Ovary (tissue), 9 donors: ENCODE data around the gene EML2. TPM values are rescaled to one million over a fixed set of nuclear protein-coding genes. Genes with fewer than 3 reads are reported as not detected.

Experiments used
- DNase-seq, 5 donors: peaks; one replicate each; pipeline ENCODE4 v3.0.0-alpha.2; 2019 to 2020
- H3K27ac ChIP-seq, 2 donors: fragments of 200-600 bp; one replicate each; pipeline versions ENCODE4 v1.5.1 to v1.8.0; 2019 to 2022
- H3K27me3 ChIP-seq: fragments of 200-600 bp; one replicate; pipeline ENCODE4 v1.8.0; 2022
- H3K36me3 ChIP-seq: fragments of 200-600 bp; sonication (generic); one replicate; pipeline ENCODE4 v1.5.1; 2019
- H3K4me1 ChIP-seq: one replicate; pipeline ENCODE4 v1.8.1; 2013; ENCODE audit warnings: mild to moderate bottlenecking, moderate library complexity; ENCODE audit not compliant: insufficient read depth
- H3K4me3 ChIP-seq: fragments of 200-600 bp; sonication (generic); one replicate; pipeline ENCODE4 v1.5.1; 2017
- H3K9me3 ChIP-seq, 2 donors: fragments of 200-600 bp in 1 of 2; sonication (generic) in 1 of 2; one replicate each; pipeline versions ENCODE4 v1.5.1 to v1.8.1; 2013 to 2019; ENCODE audit warnings: mild to moderate bottlenecking in 1 of 2, moderate library complexity in 1 of 2
- CTCF ChIP-seq, 3 donors: fragments of 450-650 bp in 2 of 3; fragments of 200-600 bp in 1 of 3; IDR thresholded peaks; one replicate each; pipeline versions ENCODE4 v1.5.1 to v1.8.0; 2016 to 2022; ENCODE audit warnings: antibody characterized with exemption in 3 of 3, mild to moderate bottlenecking in 1 of 3
- EP300 ChIP-seq: sonication (generic); formaldehyde crosslinking; IDR thresholded peaks from one replicate; pipeline ENCODE4 v1.6.1; 2017; ENCODE audit warnings: antibody characterized with exemption
- POLR2A ChIP-seq: fragments of 450-650 bp; IDR thresholded peaks from one replicate; pipeline ENCODE4 v1.6.1; 2017; ENCODE audit warnings: antibody characterized with exemption, mild to moderate bottlenecking, moderate library complexity
- WGBS, 3 donors: extraction: QIAGEN DNeasy Blood & Tissue Kit in 1 of 3; methylation state at CpG; one replicate each; pipeline versions ENCODE4 v1.1.5 to v1.1.7; 2013 to 2017; 5-methylcytosine and 5-hydroxymethylcytosine counted together
- intact Hi-C, 4 donors: fragments of 100-400 bp; cut with DNase I; formaldehyde crosslinking; loops; one replicate each; pipeline versions ENCODE4 v1.11.0 to v1.15.1; 2022 to 2023
- polyA plus RNA-seq, 2 donors: library from polyadenylated mRNA; stranded (reverse); fragments of 200-250 nt in 1 of 2; fragments of 350-450 nt in 1 of 2; fragmentation: Illumina TruSeq in 1 of 2; extraction: RNeasy Lipid Tissue Mini Kit (QIAGEN cat#74804) in 1 of 2; gene quantifications; one replicate each; pipeline ENCODE4 v1.2.3, GENCODE V29; 2013 to 2014
- total RNA-seq, 7 donors: library from RNA; depleted of rRNA in 2 of 7; stranded (reverse); fragments of >200 nt in 2 of 7; fragmentation: NEBNext Ultra II Directional in 3 of 7; extraction: Animal tissue kit (Norgen Biotek cat#: 25700) in 3 of 7; gene quantifications; one replicate each; pipeline versions ENCODE4 v1.1.0 to v1.2.4, GENCODE V29; 2016 to 2023
- donor health status: DM: no; HTN: no; CAD: no; lungs with moderate emphysema.
- donor health status: DM: no; HTN: no; CAD: no.
- donor health status: Bipolar disorder and iron deficiency.
- donor health status: DM: yes; HTN: yes; CAD: no.
- donor health status: DM: no; HTN: no; CAD: no.
- donor health status: DM: yes; HTN: yes; CAD: no.

Gene EML2
- total and polyA plus RNA-seq, 9 donors = 9.9 to 25.0 (median 14.4) TPM

GRCh38 chr19:45585158-45585577 lies 54.0 kb downstream of the EML2 start:
- Histone ChIP-seq H3K27me3 (no peaks in the 10 kb centered on the region), H3K4me1 (peaks cover 4% of the 10 kb centered on the region), H3K27ac (peak overlapping the region; percentile 93 to 100), H3K36me3 (no peaks in the 10 kb centered on the region), H3K9me3 (no peaks in the 10 kb centered on the region), H3K4me3 (peak overlapping the region; percentile 79)
- TF ChIP-seq CTCF (IDR thresholded peaks at IDR 0.05) (no peak), POLR2A (no peak), EP300 (no peak)
- DNase-seq = no peak
- intact Hi-C loops = loop anchor here in 1 of 4 donors (10.0 kb wide), 1 partner anchor 60 kb away; no protein-coding TSS in a partner anchor
- 20 to 25% (median 24%) methylated on average over 7 of the region's 7 CpGs for WGBS, 3 donors

GRCh38 chr19:45584332-45585157 lies 54.7 kb downstream of the EML2 start, which contains the start of gene OPA3:
Gene OPA3, minus strand, starts transcription at chr19:45584802. Its CDS starts 38 bp downstream, at chr19:45584764.
- peak; percentile 98 for TF ChIP-seq EP300
- peak; percentile 82 for TF ChIP-seq POLR2A
- peak in 2 of 3 donors; percentile 7 to 43 for TF ChIP-seq CTCF (IDR thresholded peaks at IDR 0.05)

GRCh38 chr19:45581576-45581975 lies 57.6 kb downstream of the EML2 start:
- no peak for DNase-seq
- Histone ChIP-seq H3K27ac (no peak overlapping the region), H3K36me3 (no peaks in the 10 kb centered on the region), H3K4me1 (peaks cover 9% of the 10 kb centered on the region), H3K27me3 (no peaks in the 10 kb centered on the region), H3K9me3 (no peaks in the 10 kb centered on the region), H3K4me3 (no peak overlapping the region)
- TF ChIP-seq POLR2A (no peak), CTCF (IDR thresholded peaks at IDR 0.05) (no peak), EP300 (no peak)
- 91 to 96% (median 92%) methylated on average over 7 of the region's 7 CpGs for WGBS, 3 donors
- intact Hi-C loops = loop anchor here in 1 of 4 donors (10.0 kb wide), 1 partner anchor 57 kb away; no protein-coding TSS in a partner anchor

More at GRCh38 chr19:45584332-45585157, 54.7 kb downstream of the EML2 start, which contains the start of gene OPA3:
- intact Hi-C loops = loop anchor here in 1 of 4 donors (10.0 kb wide), 1 partner anchor 60 kb away; no protein-coding TSS in a partner anchor
- Histone ChIP-seq H3K4me3 (peak within 1 kb of the TSS; percentile 79), H3K36me3 (no peaks in the 10 kb centered on the region), H3K27me3 (no peaks in the 10 kb centered on the region), H3K4me1 (peaks cover 4% of the 10 kb centered on the region), H3K27ac (peak within 1 kb of the TSS; percentile 93 to 100), H3K9me3 (no peaks in the 10 kb centered on the region)
- WGBS, 3 donors = 0% methylated on average over 63 of the region's 63 CpGs
- peak; percentile 99 to 100 (median 100) for DNase-seq

- Histone ChIP-seq H3K4me3 (no peak overlapping the region), H3K27me3 (no peaks in the 10 kb centered on the region), H3K4me1 (peaks cover 9% of the 10 kb centered on the region), H3K27ac (no peak overlapping the region), H3K36me3 (no peaks in the 10 kb centered on the region), H3K9me3 (no peaks in the 10 kb centered on the region)
- WGBS, 3 donors = 24 to 42% (median 25%) methylated on average over 5 of the region's 5 CpGs
- DNase-seq = no peak
- intact Hi-C loops = loop anchor here in 1 of 4 donors (10.0 kb wide), 1 partner anchor 54 kb away; no protein-coding TSS in a partner anchor
- no peak for TF ChIP-seq POLR2A
- TF ChIP-seq CTCF (IDR thresholded peaks at IDR 0.05) = no peak
- no peak for TF ChIP-seq EP300
These were observed 60.3 kb downstream of the EML2 start for GRCh38 chr19:45578861-45579260.
